ENCODE measurements around the gene EVX2.

The EVX2 gene

GRCh38 chr2:176083796-176084261, at the start of gene EVX2:
TSS of gene EVX2 (minus strand) at chr2:176083962. CDS start at chr2:176083776, 186 bp downstream.
- DNase-seq (ENCODE audit: extremely low read depth, low read depth) = no peak
- TF ChIP-seq CTCF (IDR thresholded peaks at IDR 0.05; ENCODE audit: low read depth, low read length) = no peak

- no peak for DNase-seq (ENCODE audit: extremely low read depth, low read depth)
- no peak for TF ChIP-seq CTCF (IDR thresholded peaks at IDR 0.05; ENCODE audit: low read depth, low read length)
Measured at GRCh38 chr2:176133389-176133788, 49.6 kb upstream of the EVX2 start.

GRCh38 chr2:176132205-176133171, 48.7 kb upstream of the EVX2 start:
- no peak for TF ChIP-seq CTCF (IDR thresholded peaks at IDR 0.05; ENCODE audit: low read depth, low read length)
- no peak for DNase-seq (ENCODE audit: extremely low read depth, low read depth)

GRCh38 chr2:176131848-176132158, 48.0 kb upstream of the EVX2 start:
- no peak for DNase-seq (ENCODE audit: extremely low read depth, low read depth)
- no peak for TF ChIP-seq CTCF (IDR thresholded peaks at IDR 0.05; ENCODE audit: low read depth, low read length)

- DNase-seq (ENCODE audit: extremely low read depth, low read depth) = no peak
- no peak for TF ChIP-seq CTCF (IDR thresholded peaks at IDR 0.05; ENCODE audit: low read depth, low read length)
Measured at GRCh38 chr2:176130957-176131847, 47.4 kb upstream of the EVX2 start.

GRCh38 chr2:176130147-176130956, 46.6 kb upstream of the EVX2 start:
- DNase-seq (ENCODE audit: extremely low read depth, low read depth) = no peak

More at GRCh38 chr2:176130147-176130956, 46.6 kb upstream of the EVX2 start:
- no peak for TF ChIP-seq CTCF (IDR thresholded peaks at IDR 0.05; ENCODE audit: low read depth, low read length)

All from AG09319 (cell line).